NCI-H1930 (cell line): ENCODE data around the gene TGFBR2.

ENCODE experiments used
- DNase-seq, 2 experiments: peaks; one replicate each; lab custom pipeline; 2025; lab: John Stamatoyannopoulos, UW

Gene TGFBR2

GRCh38 chr3:30692498-30693130 is 86.2 kb downstream of the TGFBR2 start:
- DNase-seq = no peak

GRCh38 chr3:30693470-30694120 is 87.2 kb downstream of the TGFBR2 start:
- DNase-seq = peak in 1 of 2 experiments; percentile 11

GRCh38 chr3:30694148-30694547 is 87.7 kb downstream of the TGFBR2 start:
- DNase-seq = no peak

DNA sequence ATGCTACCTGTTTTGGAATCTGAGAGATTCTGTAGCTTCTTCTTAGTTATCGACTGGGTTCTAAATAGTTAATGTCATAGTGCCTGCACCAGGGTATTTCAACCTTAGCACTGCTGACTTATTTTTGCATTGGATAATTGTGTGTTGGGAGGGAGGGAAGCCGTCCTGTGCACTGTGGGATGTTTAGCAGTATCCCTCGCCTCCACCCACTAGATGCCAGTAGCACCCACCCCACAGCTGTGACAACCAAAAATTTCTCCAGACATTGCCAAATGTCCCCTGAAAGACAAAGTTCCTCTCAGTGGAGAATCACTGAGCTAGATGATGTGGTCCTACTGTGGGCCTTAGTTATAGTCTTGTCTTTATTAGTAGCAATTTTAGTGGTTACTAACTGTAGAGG is 88.3 kb downstream of the TGFBR2 start:
- DNase-seq = no peak

DNA sequence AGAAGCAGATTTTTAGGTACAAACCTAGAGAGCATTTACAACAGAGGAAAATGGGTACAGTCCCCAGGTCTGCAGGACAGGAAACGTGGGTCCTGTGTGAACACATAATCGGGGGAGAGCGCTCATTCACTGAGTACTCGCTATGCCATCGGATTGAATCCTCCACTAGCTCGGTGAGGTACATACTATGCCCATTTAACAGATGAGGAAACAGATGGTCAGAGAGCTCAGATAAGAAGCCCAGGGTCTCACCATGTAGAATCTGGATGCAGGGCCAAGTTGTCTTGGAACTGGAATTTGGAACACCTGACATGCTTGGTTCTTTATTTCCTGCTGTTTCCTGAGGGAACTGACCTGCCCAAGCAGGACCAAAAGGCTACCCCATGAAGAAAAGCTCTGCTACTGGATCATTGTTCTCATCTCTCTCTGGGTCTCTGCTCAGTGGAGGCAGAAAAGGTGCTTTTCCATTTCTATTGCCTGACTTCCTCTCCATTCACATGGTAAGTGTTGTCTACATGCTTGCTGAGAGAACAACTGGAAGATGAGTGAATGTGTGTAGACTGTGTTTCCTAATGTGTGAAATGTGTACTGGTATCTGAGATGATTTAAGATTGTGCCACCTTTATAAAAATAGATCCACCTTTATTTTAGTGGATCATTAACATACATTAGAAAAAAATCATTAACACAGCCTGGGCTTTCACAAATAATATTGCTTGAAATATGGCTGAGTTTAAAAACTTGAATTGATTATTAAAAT is 89.1 kb downstream of the TGFBR2 start:
- DNase-seq = no peak

DNA sequence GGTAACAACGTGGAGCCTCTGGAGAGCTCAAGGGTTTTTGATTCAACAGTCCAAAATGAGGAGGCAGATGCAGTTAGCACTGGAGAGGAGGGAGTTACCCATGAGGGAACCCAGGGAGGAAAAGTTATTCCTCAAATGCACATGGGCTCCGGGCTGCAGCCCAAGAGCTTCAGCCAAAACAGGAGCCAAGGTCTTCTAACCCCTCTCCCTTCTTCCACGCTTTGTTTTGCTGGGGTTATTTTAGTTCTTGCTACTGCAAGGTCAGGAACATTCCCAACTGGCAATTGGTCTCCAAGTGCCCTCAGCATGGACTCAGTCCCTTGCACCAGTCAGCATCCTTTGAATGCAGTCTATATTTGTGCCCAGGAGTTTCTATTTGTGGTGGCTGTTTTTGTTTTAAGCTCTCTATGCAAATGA is 90.0 kb downstream of the TGFBR2 start:
- no peak for DNase-seq

GRCh38 chr3:30696896-30697295 is 90.5 kb downstream of the TGFBR2 start:
- no peak for DNase-seq

GRCh38 chr3:30698549-30698948 is 92.1 kb downstream of the TGFBR2 start:
- no peak for DNase-seq

- no peak for DNase-seq
Measured at GRCh38 chr3:30699927-30700326, 93.5 kb downstream of the TGFBR2 start.

- DNase-seq = no peak
Measured at GRCh38 chr3:30700702-30701321, 94.4 kb downstream of the TGFBR2 start.

- DNase-seq = no peak
Measured at GRCh38 chr3:30702038-30702827, 95.8 kb downstream of the TGFBR2 start.

DNA sequence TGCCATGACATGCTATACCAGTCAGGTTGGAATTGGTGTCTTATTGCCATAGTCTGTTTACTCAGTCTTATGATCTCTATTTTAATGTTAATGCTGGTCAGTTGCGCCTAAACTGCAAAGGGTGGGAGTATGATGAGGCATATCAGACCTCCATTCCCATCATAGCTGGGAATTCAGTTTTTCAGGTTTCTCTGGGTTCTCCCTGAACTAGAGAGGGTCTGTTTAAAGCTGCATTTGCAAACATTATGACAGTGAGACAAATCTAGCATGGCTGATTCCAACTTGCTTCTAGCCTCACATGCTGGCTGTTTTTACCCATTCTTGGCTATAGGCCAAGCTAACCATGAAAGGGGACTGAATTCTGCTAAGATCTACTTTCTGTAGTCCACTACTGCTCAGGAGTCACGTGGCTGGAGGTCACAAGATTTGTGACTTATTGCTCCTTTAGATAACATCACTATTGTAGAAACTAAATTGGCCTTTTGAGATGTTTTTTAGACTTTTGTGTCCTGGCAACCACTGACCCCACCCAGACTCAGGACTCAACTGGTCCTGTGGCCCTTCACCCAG is 96.5 kb downstream of the TGFBR2 start:
- DNase-seq = no peak

- DNase-seq = no peak
Measured at GRCh38 chr3:30704931-30705890, 98.8 kb downstream of the TGFBR2 start.

GRCh38 chr3:30707825-30708224 is 101.4 kb downstream of the TGFBR2 start:
- no peak for DNase-seq

GRCh38 chr3:30708472-30708871 is 102.1 kb downstream of the TGFBR2 start:
- no peak for DNase-seq

GRCh38 chr3:30710017-30710416 is 103.6 kb downstream of the TGFBR2 start:
- no peak for DNase-seq

GRCh38 chr3:30711151-30711550 is 104.8 kb downstream of the TGFBR2 start:
- no peak for DNase-seq

DNA sequence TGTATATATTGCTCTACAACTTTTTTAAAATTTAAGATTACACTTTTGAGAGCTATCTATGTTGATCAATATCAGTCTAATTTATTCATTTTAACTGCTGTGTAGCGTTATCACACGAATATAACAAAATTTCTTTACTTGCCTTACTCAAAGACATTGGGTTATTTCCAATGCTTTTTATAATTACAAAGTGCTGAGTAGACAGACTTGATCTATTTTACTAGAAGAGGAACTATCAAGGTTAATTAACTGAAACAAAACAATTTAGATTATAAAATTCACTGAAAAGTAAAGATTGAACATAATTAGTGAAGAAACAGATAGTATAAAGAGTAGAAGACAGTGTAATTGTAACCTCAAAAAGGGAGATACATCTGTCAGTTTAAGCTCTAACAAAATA is 105.5 kb downstream of the TGFBR2 start:
- no peak for DNase-seq

DNA sequence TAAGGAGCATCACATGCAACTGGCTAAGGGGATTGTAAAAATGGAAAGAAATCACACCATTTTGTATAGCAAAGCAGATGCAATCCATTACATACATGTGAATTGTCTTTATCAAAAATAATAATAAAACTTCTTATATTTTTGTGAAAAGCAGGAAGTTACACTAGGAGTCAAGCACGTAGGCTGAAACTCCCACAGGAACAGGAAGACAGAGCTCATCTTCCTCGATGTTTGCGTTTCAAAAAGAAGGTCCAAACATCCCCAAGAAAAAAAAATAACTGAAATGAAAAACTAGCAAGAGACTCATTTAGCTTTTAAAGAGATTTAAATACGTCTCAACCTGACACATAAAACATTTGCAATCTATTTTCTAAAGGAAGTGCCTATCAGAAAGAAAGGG is 106.6 kb downstream of the TGFBR2 start:
- DNase-seq = no peak

DNA sequence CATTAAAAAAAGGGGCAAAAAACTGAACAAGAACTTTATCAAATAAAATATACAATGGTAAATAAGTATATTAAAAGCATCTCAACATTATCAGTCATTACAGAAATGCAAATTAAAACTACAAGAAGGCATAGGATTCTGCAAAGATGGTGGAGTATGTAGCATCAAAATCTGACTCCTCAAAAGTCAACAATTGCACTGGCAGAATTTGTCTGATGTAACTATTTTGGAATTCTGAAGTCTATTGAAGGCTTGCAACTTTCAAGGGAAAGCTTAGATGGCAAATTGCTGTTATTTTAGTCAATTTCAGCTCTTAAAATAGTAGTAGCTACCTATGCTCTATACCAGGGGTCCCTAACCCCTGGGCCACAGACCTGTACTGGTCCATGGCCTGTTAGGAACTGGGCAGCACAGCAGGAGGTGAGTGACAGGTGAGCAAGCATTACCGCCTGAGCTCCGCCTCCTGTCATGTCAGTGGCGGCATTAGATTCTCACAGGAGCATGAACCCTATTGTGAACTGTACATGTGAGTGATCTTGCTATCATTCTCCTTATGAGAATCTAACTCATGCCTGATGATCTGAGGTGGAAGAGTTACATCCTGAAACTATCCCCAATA is 107.6 kb downstream of the TGFBR2 start:
- no peak for DNase-seq
